ENCODE measurements around the gene KLHL18. TPM values are rescaled to one million over a fixed set of nuclear protein-coding genes. Genes with fewer than 3 reads are reported as not detected.
"Not testable (repeated sequence)": the region's sequence is repeated elsewhere in the genome, so short reads cannot be mapped to it uniquely, and the experiment has no call there.

KLHL18 gene
- total RNA-seq, 1 donor from 2014 or later = 13.7 TPM

DNA sequence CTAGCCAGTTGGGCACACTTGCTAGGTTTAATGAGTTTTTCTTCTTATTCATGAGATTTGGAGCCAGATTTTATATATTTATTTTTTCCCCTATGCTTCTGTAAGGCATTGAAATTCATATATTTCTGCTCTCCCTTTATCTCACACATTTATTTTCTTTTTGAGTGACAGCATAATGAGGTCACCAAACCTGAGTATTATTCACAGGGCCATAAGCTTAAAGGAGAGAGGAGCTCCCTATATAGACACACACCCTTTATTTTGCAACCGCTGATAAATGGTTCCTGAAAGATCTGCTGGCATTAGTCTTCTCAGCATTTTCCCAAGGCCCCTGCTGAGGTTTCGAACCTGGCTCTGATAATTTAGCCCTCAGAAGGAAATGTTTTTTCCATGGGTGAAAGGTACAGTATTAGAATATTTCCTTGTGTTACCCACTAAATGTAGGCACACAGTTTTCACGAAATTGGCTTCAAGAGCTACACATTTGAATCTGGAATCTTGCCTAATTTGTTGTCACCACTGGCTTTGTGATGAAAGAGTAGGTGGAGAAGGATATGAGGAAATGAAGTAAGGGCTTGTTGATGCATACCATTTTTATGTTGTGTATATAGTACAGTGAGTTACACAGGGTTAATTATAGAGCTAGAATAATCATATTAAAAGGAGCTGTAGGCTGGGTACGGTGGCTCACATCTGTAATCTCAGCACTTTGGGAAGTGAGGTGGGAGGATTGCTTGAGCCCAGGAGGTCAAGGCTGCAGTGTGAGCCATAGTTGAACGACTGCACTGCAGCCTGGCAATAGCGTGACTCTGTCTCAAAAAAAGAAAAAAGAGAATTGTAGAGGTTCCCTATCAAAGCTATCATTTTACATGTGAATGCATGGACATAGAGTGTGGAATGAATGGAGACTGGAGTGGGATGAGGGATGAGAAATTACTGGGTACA, 6.5 kb downstream of the KLHL18 start:
- no peak overlapping the region for H3K4me3 ChIP-seq (ENCODE audit: low read depth, low read length)
- DNase-seq (ENCODE audit: low read depth) = no peak
- TF ChIP-seq, protein P1, sequence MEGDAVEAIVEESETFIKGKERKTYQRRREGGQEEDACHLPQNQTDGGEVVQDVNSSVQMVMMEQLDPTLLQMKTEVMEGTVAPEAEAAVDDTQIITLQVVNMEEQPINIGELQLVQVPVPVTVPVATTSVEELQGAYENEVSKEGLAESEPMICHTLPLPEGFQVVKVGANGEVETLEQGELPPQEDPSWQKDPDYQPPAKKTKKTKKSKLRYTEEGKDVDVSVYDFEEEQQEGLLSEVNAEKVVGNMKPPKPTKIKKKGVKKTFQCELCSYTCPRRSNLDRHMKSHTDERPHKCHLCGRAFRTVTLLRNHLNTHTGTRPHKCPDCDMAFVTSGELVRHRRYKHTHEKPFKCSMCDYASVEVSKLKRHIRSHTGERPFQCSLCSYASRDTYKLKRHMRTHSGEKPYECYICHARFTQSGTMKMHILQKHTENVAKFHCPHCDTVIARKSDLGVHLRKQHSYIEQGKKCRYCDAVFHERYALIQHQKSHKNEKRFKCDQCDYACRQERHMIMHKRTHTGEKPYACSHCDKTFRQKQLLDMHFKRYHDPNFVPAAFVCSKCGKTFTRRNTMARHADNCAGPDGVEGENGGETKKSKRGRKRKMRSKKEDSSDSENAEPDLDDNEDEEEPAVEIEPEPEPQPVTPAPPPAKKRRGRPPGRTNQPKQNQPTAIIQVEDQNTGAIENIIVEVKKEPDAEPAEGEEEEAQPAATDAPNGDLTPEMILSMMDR (conservative IDR thresholded peaks at IDR 0.05; ENCODE audit: low read depth, low read length) = no peak

DNA sequence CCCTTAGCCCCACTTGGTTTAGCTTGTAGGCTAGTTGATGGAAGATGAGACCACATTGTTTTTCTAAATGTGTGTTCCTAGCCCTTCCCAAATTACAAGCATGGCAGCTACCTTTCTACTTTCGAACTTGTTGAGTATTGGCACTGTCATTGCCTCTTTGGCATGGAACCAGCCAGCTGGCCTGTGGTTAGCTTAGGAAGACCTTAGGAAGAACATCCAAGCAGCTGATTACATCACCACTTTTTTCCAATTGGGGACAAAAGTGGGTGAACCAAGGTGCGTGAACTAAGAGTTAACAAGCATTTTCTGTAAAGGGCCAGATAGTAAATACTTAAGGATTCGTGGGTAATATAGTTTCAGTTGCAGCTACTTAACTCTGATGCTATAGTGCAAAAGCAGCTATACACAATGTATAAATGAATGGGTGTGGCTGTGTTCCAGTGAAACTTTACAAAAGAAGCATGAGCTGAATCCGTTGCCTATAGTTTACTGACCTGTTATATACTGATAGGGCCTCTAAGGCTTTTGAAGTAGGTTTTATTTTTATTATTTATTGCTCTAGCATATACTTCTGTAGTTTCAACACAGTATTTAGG, 8.5 kb downstream of the KLHL18 start:
- TF ChIP-seq, protein P1 (conservative IDR thresholded peaks at IDR 0.05; ENCODE audit: low read depth, low read length) = no peak
- no peak for DNase-seq (ENCODE audit: low read depth)
- H3K4me3 ChIP-seq (ENCODE audit: low read depth, low read length) = no peak overlapping the region

GRCh38 chr3:47291754-47292420, 9.1 kb downstream of the KLHL18 start:
- not testable (repeated sequence) for H3K4me3 ChIP-seq (ENCODE audit: low read depth, low read length); DNase-seq (ENCODE audit: low read depth)

- DNase-seq (ENCODE audit: low read depth) = no peak
- TF ChIP-seq, protein P1 (conservative IDR thresholded peaks at IDR 0.05; ENCODE audit: low read depth, low read length) = no peak
- H3K4me3 ChIP-seq (ENCODE audit: low read depth, low read length) = no peak overlapping the region
Observed at GRCh38 chr3:47293822-47294221, 11.1 kb downstream of the KLHL18 start.

DNA sequence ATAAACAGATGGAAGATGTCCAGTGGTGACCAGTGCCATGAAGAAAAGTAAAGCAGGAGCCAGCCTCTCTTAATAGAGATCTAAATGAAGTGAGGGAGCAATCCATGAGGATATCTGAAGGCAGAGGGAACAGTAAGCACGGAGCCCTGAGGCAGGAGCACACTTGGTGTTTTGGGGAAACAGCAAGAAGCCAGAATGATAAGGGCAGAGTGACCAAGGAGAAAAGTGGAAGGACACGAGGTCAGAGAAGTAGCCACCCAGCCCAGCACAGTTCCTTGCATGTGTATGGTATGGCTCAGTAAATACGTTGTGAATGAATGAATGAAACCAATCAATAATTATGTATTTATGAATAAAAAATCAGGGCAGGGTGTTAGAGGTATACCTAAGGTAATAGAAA, 11.6 kb downstream of the KLHL18 start:
- no peak for DNase-seq (ENCODE audit: low read depth)
- TF ChIP-seq, protein P1 (conservative IDR thresholded peaks at IDR 0.05; ENCODE audit: low read depth, low read length) = no peak
- H3K4me3 ChIP-seq (ENCODE audit: low read depth, low read length) = no peak overlapping the region

DNA sequence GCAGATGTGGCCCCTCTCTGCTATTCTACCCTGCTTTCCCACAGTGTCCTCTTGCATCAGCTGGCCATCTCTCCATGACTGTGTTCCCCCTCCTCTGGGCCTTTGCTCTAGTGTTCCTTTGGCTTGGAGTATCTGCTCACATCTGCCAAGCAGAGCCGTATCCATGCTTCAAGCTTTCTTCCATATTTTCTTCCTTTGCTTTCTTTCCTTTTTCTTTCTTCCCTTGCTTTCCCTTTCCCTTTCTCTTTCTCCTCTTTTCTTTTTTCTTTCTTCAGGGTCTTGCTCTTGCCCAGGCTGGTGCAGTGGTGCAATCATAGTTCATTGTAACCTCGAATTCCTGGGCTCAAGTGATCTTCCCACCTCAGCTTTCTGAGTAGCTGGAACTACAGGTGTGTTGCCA, 12.6 kb downstream of the KLHL18 start:
- TF ChIP-seq, protein P1 (conservative IDR thresholded peaks at IDR 0.05; ENCODE audit: low read depth, low read length) = no peak
- DNase-seq (ENCODE audit: low read depth) = no peak
- H3K4me3 ChIP-seq (ENCODE audit: low read depth, low read length) = no peak overlapping the region

DNA sequence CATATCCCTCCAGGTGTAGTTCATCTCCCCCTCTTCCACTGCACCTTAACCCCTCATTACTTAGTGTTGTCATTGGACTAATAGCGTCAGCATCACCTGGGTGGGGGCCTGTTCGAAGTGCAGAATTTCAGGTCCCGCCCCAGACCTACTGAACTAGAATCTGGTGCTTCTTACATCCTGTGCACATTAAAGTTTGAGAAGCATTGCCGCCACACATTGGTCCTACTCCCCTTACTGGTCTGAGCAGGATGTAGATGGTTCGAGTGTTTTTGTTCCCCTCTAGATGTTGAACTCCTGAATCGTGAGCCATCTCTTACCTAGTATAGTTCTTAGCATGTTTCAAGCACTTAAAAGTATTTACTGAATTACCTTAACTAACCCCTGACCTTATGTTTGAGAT, 13.2 kb downstream of the KLHL18 start:
- TF ChIP-seq, protein P1 (conservative IDR thresholded peaks at IDR 0.05; ENCODE audit: low read depth, low read length) = no peak
- no peak for DNase-seq (ENCODE audit: low read depth)
- H3K4me3 ChIP-seq (ENCODE audit: low read depth, low read length) = no peak overlapping the region
